DOHH2 (cell line): ENCODE measurements around the gene HYAL1.

ENCODE experiments used
- CTCF ChIP-seq: fragments of 200-600 bp; sonication (generic); IDR thresholded peaks from one replicate; pipeline ENCODE4 v1.5.1; 2014; ENCODE audit warnings: antibody characterized with exemption, mild to moderate bottlenecking, low read depth, low read length; ENCODE audit not compliant: poor library complexity, severe bottlenecking
- EZH2phosphoT487 ChIP-seq: fragments of 200-600 bp; sonication (generic); IDR thresholded peaks from 2 replicates; pipeline ENCODE4 v1.6.1; 2017; ENCODE audit warnings: borderline replicate concordance, mild to moderate bottlenecking, antibody characterized with exemption, low read length, moderate library complexity, mixed read lengths

- no peak for TF ChIP-seq CTCF
- TF ChIP-seq EZH2phosphoT487 = no peak
Observed at GRCh38 chr3:50269460-50269859, 33.9 kb downstream of the HYAL1 start.
